GM20431 (cell line): ENCODE data around the gene GRB7.
"Not testable (repeated sequence)": the region's sequence is repeated elsewhere in the genome, so short reads cannot be mapped to it uniquely, and the experiment has no call there.

Experiments
- in situ Hi-C: fragments of 300-500 bp; cut with MseI, MboI; formaldehyde crosslinking; loops from one replicate; pipeline ENCODE4 v1.15.0; 2020; ENCODE audit warnings: low sequenced_read_pairs; ENCODE audit not compliant: unreplicated experiment

GRB7 gene

GRCh38 chr17:39706921-39707337 lies 30.8 kb upstream of the GRB7 start:
- in situ Hi-C loops, result no loop called here

- in situ Hi-C loops, result no loop called here
Observed at GRCh38 chr17:39709319-39709997, 28.3 kb upstream of the GRB7 start.

- in situ Hi-C loops, result no loop called here
Observed at GRCh38 chr17:39709998-39710964, 27.5 kb upstream of the GRB7 start.

GRCh38 chr17:39711071-39711470 lies 26.7 kb upstream of the GRB7 start:
- in situ Hi-C loops, result not testable (repeated sequence)

- in situ Hi-C loops, result no loop called here
Observed at GRCh38 chr17:39711851-39712250, 25.9 kb upstream of the GRB7 start.

- in situ Hi-C loops, result no loop called here
Observed at GRCh38 chr17:39714234-39714633, 23.5 kb upstream of the GRB7 start.

GRCh38 chr17:39715375-39716072 lies 22.2 kb upstream of the GRB7 start:
- in situ Hi-C loops, result no loop called here

- in situ Hi-C loops, result no loop called here
Observed at GRCh38 chr17:39716073-39716818, 21.5 kb upstream of the GRB7 start.

GRCh38 chr17:39716879-39717536 lies 20.7 kb upstream of the GRB7 start:
- in situ Hi-C loops, result no loop called here

GRCh38 chr17:39717660-39718059 lies 20.1 kb upstream of the GRB7 start:
- in situ Hi-C loops, result no loop called here

- in situ Hi-C loops, result no loop called here
Observed at GRCh38 chr17:39719563-39720355, 18.0 kb upstream of the GRB7 start.

- in situ Hi-C loops, result no loop called here
Observed at GRCh38 chr17:39722104-39722503, 15.6 kb upstream of the GRB7 start.

- in situ Hi-C loops, result no loop called here
Observed at GRCh38 chr17:39722965-39723848, 14.5 kb upstream of the GRB7 start.

- in situ Hi-C loops, result loop anchor here (25.0 kb wide), 1 partner anchor 87 kb away; the partner anchor contains the start of genes PPP1R1B and STARD3
Observed at GRCh38 chr17:39724731-39725130, 13.0 kb upstream of the GRB7 start.

GRCh38 chr17:39725923-39726322 lies 11.8 kb upstream of the GRB7 start:
- in situ Hi-C loops, result loop anchor here (25.0 kb wide), 1 partner anchor 89 kb away; the partner anchor contains the start of genes PPP1R1B and STARD3

GRCh38 chr17:39726617-39727016 lies 11.1 kb upstream of the GRB7 start:
- in situ Hi-C loops, result loop anchor here (25.0 kb wide), 1 partner anchor 89 kb away; the partner anchor contains the start of genes PPP1R1B and STARD3

GRCh38 chr17:39727556-39727955 lies 10.2 kb upstream of the GRB7 start:
- in situ Hi-C loops, result loop anchor here (25.0 kb wide), 1 partner anchor 90 kb away; the partner anchor contains the start of genes PPP1R1B and STARD3
